GM12873 (cell line): Measurements from ENCODE around the gene KCNIP1.

Experiments used
- CTCF ChIP-seq: IDR thresholded peaks from 2 replicates; pipeline ENCODE4 v1.5.1; 2012; ENCODE audit warnings: low read depth, mild to moderate bottlenecking, moderate library complexity, low read length, control low read depth; ENCODE audit not compliant: insufficient read depth; ENCODE audit errors: missing control alignments

The KCNIP1 gene

GRCh38 chr5:170709640-170710039 is 205.8 kb downstream of the KCNIP1 start:
- TF ChIP-seq CTCF: no peak

GRCh38 chr5:170711300-170711699 is 207.5 kb downstream of the KCNIP1 start:
- TF ChIP-seq CTCF: no peak

GRCh38 chr5:170715141-170715540 is 211.3 kb downstream of the KCNIP1 start:
- TF ChIP-seq CTCF: no peak

GRCh38 chr5:170716396-170716795 is 212.6 kb downstream of the KCNIP1 start:
- no peak for TF ChIP-seq CTCF

GRCh38 chr5:170719551-170719950 is 215.7 kb downstream of the KCNIP1 start:
- TF ChIP-seq CTCF: no peak

GRCh38 chr5:170720179-170720578 is 216.4 kb downstream of the KCNIP1 start:
- no peak for TF ChIP-seq CTCF

GRCh38 chr5:170720984-170721383 is 217.2 kb downstream of the KCNIP1 start:
- TF ChIP-seq CTCF: no peak

GRCh38 chr5:170721681-170722080 is 217.9 kb downstream of the KCNIP1 start:
- TF ChIP-seq CTCF: no peak
